T-helper 17 cell (primary cell): ENCODE data around the gene TMEM114. TPM values are rescaled to one million over a fixed set of nuclear protein-coding genes. Genes with fewer than 3 reads are reported as not detected.

ENCODE experiments used
- ATAC-seq: fragments of 150-1000 bp; cut with Tn5 transposase; 2 replicates; pipeline ENCODE4 v1.10.0; 2021; ENCODE audit warnings: mild to moderate bottlenecking, moderate library complexity
- DNase-seq, 3 donors: peaks; one replicate each; pipeline versions ENCODE4 v3.0.0 to v3.0.0-alpha.2; 2020 to 2021
- H3K9me3 ChIP-seq: one replicate; pipeline ENCODE4 v1.7.0; 2013; ENCODE audit warnings: low read length, mild to moderate bottlenecking; ENCODE audit not compliant: control insufficient read depth, poor library complexity, severe bottlenecking
- H3K27ac Mint-ChIP-seq: one replicate; pipeline ENCODE4 v1.8.0; 2022; ENCODE audit warnings: mild to moderate bottlenecking, moderate library complexity, mixed read lengths
- H3K27me3 Mint-ChIP-seq: one replicate; pipeline ENCODE4 v1.8.0; 2022; ENCODE audit warnings: mixed read lengths
- H3K36me3 Mint-ChIP-seq: one replicate; pipeline ENCODE4 v1.8.0; 2022; ENCODE audit warnings: low read depth, mixed read lengths
- H3K4me1 Mint-ChIP-seq: one replicate; pipeline ENCODE4 v1.8.0; 2022; ENCODE audit warnings: mild to moderate bottlenecking, mixed read lengths
- H3K4me3 Mint-ChIP-seq: one replicate; pipeline ENCODE4 v1.8.0; 2022; ENCODE audit warnings: mild to moderate bottlenecking, moderate library complexity, mixed read lengths
- total RNA-seq, 4 donors: library from RNA in 2 of 4; stranded (reverse) in 2 of 4; gene quantifications; one replicate each; pipeline ENCODE4 v1.2.3 and lab custom pipeline; 2022 to 2026

TMEM114 gene
- total RNA-seq, 2 donors from 2014 or later = not detected

- Mint-ChIP-seq H3K4me3 (no peak overlapping the region), H3K27me3 (peaks cover under 1% of the 10 kb centered on the region), H3K27ac (no peak overlapping the region), H3K36me3 (no peaks in the 10 kb centered on the region), H3K4me1 (no peaks in the 10 kb centered on the region)
- ATAC-seq = no peak
- no peaks in the 10 kb centered on the region for H3K9me3 ChIP-seq
- no peak for DNase-seq
These were observed 3.9 kb upstream of the TMEM114 start for GRCh38 chr16:8594149-8594666.

DNA sequence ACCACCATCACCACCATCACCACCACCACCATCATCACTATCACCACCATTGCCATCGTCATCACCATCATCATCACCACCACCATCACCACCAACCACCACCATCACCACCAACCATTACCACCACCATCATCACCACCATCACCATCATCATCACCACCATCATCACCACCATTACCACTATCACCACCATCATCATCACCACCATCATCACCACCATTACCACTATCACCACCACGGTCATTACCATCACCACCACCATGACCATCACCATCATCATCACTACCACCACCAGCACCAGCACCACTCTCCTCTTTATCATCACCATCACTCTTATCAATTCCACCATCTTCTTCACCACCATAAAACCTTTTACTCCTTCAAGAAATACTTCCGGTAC lies 1.1 kb upstream of the TMEM114 start:
- no peak for ATAC-seq
- peaks cover 22% of the 10 kb centered on the region for H3K27me3 Mint-ChIP-seq
- no peaks in the 10 kb centered on the region for H3K9me3 ChIP-seq
- H3K36me3 Mint-ChIP-seq = peaks cover 2% of the 10 kb centered on the region
- H3K4me1 Mint-ChIP-seq = no peaks in the 10 kb centered on the region
- H3K4me3 Mint-ChIP-seq = no peak overlapping the region
- H3K27ac Mint-ChIP-seq = no peak overlapping the region
- DNase-seq = no peak

DNA sequence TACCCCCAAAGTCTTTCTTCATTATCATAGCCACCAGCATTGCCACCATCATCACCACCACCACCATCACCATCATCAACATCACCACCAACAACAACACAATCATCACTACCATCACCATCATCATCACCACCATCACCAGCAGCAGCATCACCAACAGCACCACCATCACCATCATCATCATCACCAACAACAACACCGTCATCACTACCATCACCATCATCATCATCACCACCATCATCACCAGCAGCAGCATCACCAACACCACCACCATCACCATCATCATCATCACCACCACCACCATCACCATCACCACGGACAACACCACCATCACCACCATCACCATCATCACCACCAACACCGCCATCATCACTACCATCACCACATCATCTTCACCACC lies 500 bp upstream of the TMEM114 start:
- H3K9me3 ChIP-seq = no peaks in the 10 kb centered on the region
- Mint-ChIP-seq H3K27ac (no peak overlapping the region), H3K4me1 (no peaks in the 10 kb centered on the region), H3K36me3 (peaks cover 2% of the 10 kb centered on the region), H3K27me3 (peaks cover 23% of the 10 kb centered on the region), H3K4me3 (no peak overlapping the region)
- ATAC-seq (no peak), DNase-seq (no peak)

DNA sequence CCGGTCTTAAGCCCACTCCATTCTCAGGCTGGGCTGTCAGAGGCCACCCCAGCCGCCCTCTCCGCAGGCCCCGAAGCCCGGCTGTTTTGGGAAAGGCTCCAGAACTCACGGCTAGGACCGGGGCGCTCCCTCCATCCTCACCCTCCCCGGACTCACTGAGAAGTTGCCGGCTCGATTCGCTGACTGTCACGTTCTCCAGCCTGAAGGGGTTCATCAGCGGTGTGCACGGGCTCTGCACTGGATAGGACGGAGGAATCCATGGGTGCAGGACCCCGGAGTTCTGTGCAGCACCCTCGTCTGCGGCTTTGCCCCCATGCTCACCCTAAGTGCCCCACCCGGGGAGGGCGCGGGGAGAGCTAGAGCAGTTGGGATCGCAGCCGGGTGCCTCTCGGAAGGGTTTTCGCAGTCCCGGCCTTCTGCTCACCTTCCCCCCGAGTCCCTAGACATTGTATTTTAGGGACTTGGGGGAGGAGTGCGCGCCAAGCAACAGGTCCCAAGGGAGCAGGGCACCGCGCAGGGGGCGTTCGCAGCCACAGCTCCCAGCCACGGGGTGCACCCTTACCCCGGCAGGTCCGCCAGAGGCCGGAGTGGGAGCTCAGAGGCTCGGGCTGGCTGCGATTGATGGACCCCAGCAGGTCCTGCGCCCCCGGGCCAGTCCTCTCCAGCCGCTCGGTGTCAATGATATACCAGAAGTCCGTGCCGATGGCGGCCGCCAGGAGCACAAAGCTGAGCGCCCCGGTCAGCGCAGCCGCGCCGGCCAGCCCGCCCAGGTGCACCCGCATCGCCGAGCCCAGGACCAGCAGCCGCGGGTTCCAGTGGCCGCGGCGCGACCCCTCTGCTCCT lies 1.0 kb downstream of the TMEM114 start:
- ATAC-seq = no peak
- Mint-ChIP-seq H3K4me1 (no peaks in the 10 kb centered on the region), H3K36me3 (peaks cover 5% of the 10 kb centered on the region), H3K4me3 (no peak overlapping the region), H3K27ac (no peak overlapping the region), H3K27me3 (peaks cover 37% of the 10 kb centered on the region)
- H3K9me3 ChIP-seq = no peaks in the 10 kb centered on the region
- DNase-seq = no peak

GRCh38 chr16:8588682-8589056 lies 1.6 kb downstream of the TMEM114 start:
- H3K9me3 ChIP-seq = no peaks in the 10 kb centered on the region
- no peak overlapping the region for H3K27ac Mint-ChIP-seq
- DNase-seq = no peak
- no peaks in the 10 kb centered on the region for H3K4me1 Mint-ChIP-seq
- peaks cover 5% of the 10 kb centered on the region for H3K36me3 Mint-ChIP-seq
- ATAC-seq = no peak
- peaks cover 43% of the 10 kb centered on the region for H3K27me3 Mint-ChIP-seq
- no peak overlapping the region for H3K4me3 Mint-ChIP-seq

- H3K36me3 Mint-ChIP-seq = peaks cover 5% of the 10 kb centered on the region
- ATAC-seq (no peak), DNase-seq (no peak)
- no peaks in the 10 kb centered on the region for H3K9me3 ChIP-seq
- no peak overlapping the region for H3K4me3 Mint-ChIP-seq
- no peaks in the 10 kb centered on the region for H3K4me1 Mint-ChIP-seq
- no peak overlapping the region for H3K27ac Mint-ChIP-seq
- peaks cover 54% of the 10 kb centered on the region for H3K27me3 Mint-ChIP-seq
These were observed 3.2 kb downstream of the TMEM114 start for GRCh38 chr16:8587065-8587464.

DNA sequence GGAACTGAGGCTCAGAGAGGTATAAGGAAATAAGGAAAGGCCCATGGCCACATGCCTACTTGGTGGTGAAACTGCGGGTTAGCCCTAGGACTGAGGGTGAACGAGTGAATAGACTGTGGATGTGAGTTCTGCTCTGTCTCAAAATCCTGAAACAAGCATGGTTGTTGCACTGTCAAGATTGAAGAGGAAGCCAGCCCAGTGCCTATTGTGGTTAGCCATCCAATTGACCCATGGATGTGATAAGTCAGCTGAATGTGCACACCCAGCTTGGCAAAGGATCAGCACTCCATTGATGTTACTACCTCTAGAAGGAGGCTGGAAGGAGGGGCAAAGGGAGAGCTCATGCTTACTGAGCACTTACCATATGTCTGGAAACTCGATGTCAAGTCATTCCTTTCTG lies 4.5 kb downstream of the TMEM114 start:
- no peaks in the 10 kb centered on the region for H3K4me1 Mint-ChIP-seq
- no peak overlapping the region for H3K4me3 Mint-ChIP-seq
- peaks cover 58% of the 10 kb centered on the region for H3K27me3 Mint-ChIP-seq
- peaks cover 5% of the 10 kb centered on the region for H3K36me3 Mint-ChIP-seq
- H3K9me3 ChIP-seq = no peaks in the 10 kb centered on the region
- no peak for DNase-seq
- no peak for ATAC-seq
- H3K27ac Mint-ChIP-seq = no peak overlapping the region

GRCh38 chr16:8585041-8585440 lies 5.3 kb downstream of the TMEM114 start:
- no peak for ATAC-seq
- no peak overlapping the region for H3K27ac Mint-ChIP-seq
- H3K27me3 Mint-ChIP-seq = peaks cover 58% of the 10 kb centered on the region
- no peak for DNase-seq
- H3K4me1 Mint-ChIP-seq = no peaks in the 10 kb centered on the region
- H3K36me3 Mint-ChIP-seq = peaks cover 5% of the 10 kb centered on the region
- no peaks in the 10 kb centered on the region for H3K9me3 ChIP-seq
- H3K4me3 Mint-ChIP-seq = no peak overlapping the region

DNA sequence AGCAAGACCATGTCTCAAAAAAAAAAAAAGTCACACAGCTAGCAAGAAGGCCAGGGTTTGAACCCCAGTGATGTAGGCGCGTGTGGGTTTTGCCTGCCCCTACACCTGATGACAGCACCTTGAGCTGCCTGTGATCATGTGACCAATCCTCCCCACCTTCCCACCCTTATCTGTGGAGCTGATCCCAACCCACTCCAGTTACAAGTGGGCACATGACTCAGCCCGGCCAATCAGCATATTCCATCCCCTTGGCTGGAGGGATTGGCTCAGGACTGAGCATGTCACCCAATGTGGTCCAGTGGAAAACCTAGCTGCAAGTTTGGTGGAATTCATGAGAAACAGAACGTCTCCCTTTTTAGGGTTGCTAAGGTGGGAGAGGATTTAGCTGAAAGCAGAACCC lies 6.6 kb downstream of the TMEM114 start:
- no peak for ATAC-seq
- no peak overlapping the region for H3K27ac Mint-ChIP-seq
- no peaks in the 10 kb centered on the region for H3K9me3 ChIP-seq
- DNase-seq = no peak
- peaks cover 58% of the 10 kb centered on the region for H3K27me3 Mint-ChIP-seq
- no peak overlapping the region for H3K4me3 Mint-ChIP-seq
- H3K4me1 Mint-ChIP-seq = no peaks in the 10 kb centered on the region
- peaks cover 5% of the 10 kb centered on the region for H3K36me3 Mint-ChIP-seq

DNA sequence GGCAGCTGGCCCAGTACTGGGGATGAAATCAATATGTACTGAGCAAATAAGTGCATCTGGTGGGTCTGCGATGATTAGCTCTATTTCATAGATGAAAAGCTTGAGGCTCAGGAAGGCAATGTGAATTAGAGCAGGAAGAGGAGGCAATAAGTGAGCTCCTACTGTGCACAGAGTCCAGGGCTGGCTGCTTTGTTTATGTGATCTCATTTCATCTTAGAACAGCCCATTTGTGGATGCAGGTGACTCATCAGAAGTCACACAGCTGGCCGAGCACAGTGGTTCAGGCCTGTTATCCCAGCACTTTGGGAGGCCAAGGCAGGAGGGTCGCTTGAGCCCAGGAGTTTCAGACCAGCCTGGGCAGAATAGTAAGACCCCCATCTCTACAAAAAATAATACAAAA lies 7.1 kb downstream of the TMEM114 start:
- no peaks in the 10 kb centered on the region for H3K4me1 Mint-ChIP-seq
- H3K9me3 ChIP-seq = no peaks in the 10 kb centered on the region
- H3K27ac Mint-ChIP-seq = no peak overlapping the region
- DNase-seq = no peak
- peaks cover 57% of the 10 kb centered on the region for H3K27me3 Mint-ChIP-seq
- no peak overlapping the region for H3K4me3 Mint-ChIP-seq
- H3K36me3 Mint-ChIP-seq = peaks cover 5% of the 10 kb centered on the region
- no peak for ATAC-seq

DNA sequence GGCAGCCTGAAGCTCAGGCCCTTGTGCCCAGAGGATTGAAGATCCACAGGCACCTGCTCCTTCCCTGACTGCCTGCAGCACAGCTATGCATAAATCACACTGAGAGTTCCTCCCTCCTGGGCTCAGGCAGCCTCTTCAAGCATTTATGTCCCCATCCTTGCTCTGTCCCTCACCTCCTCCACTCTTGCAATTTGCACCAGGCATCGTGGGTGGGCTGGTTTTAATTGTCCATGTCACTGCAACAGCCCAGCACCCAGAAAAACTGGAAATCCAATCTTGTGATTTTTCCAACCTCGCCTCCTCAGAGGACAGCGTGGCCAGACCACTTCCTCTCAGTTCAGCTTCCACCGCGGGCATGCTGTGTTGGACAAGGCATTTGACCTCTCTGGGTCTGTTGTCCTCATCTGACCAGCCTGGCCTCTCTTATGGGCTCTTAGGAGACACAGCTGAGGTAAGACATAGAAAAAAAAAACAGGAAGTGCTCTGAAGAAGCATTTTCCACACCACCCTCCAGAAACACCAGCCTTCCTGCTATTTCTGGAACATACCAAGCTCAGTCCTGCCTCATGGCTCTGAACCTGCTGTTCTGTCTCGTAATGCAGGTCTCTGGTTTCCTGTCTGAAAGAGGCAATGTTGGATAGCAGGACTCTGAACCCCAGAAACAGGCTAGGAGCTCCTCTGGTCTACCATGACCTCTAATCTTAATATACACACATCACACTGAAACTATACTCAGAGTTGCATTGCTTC lies 8.3 kb downstream of the TMEM114 start:
- no peaks in the 10 kb centered on the region for H3K9me3 ChIP-seq
- DNase-seq (no peak), ATAC-seq (no peak)
- Mint-ChIP-seq H3K27me3 (peaks cover 55% of the 10 kb centered on the region), H3K4me1 (no peaks in the 10 kb centered on the region), H3K36me3 (peaks cover 3% of the 10 kb centered on the region), H3K27ac (no peak overlapping the region), H3K4me3 (no peak overlapping the region)

- Mint-ChIP-seq H3K27me3 (peaks cover 62% of the 10 kb centered on the region), H3K4me1 (peaks cover 5% of the 10 kb centered on the region), H3K27ac (no peak overlapping the region), H3K36me3 (peaks cover 4% of the 10 kb centered on the region), H3K4me3 (no peak overlapping the region)
- ATAC-seq = no peak
- no peak for DNase-seq
- H3K9me3 ChIP-seq = no peaks in the 10 kb centered on the region
These were observed 10.8 kb downstream of the TMEM114 start for GRCh38 chr16:8579559-8579958.

GRCh38 chr16:8577678-8578304 lies 12.5 kb downstream of the TMEM114 start:
- ATAC-seq (no peak), DNase-seq (no peak)
- Mint-ChIP-seq H3K36me3 (peaks cover 7% of the 10 kb centered on the region), H3K27me3 (peaks cover 67% of the 10 kb centered on the region), H3K4me1 (peaks cover 7% of the 10 kb centered on the region), H3K27ac (no peak overlapping the region), H3K4me3 (no peak overlapping the region)
- no peaks in the 10 kb centered on the region for H3K9me3 ChIP-seq
